ENCODE data around the gene ABCC4.

GRCh38 chr13:95221971-95222732 lies 79.1 kb downstream of the ABCC4 start:
- TF ChIP-seq CTCF (IDR thresholded peaks at IDR 0.05; ENCODE audit: low read depth, low read length, missing input control): no peak
- no peak for TF ChIP-seq GABPA (IDR thresholded peaks at IDR 0.05 in 1 of 2, conservative IDR thresholded peaks at IDR 0.05 in 1 of 2)
- TF ChIP-seq YY1 (IDR thresholded peaks at IDR 0.05): no peak
- no peak for TF ChIP-seq REST (IDR thresholded peaks at IDR 0.05)
- no peak for TF ChIP-seq RAD21 (IDR thresholded peaks at IDR 0.05)
- no peak for TF ChIP-seq MAX (IDR thresholded peaks at IDR 0.05)
